Chondrocyte (in vitro differentiated cells): ENCODE data around the gene ACTR1B. TPM values are rescaled to one million over a fixed set of nuclear protein-coding genes. Genes with fewer than 3 reads are reported as not detected.

Experiments
- DNase-seq: peaks from one replicate; pipeline ENCODE4 v3.0.0; 2021; ENCODE audit warnings: mixed read lengths, low spot score
- H3K27ac Mint-ChIP-seq: one replicate; pipeline ENCODE4 v1.8.0; 2021; ENCODE audit warnings: mild to moderate bottlenecking, moderate library complexity, mixed read lengths; ENCODE audit not compliant: unreplicated experiment
- H3K27me3 Mint-ChIP-seq: 2 replicates; pipeline ENCODE4 v1.8.0; 2021; ENCODE audit warnings: low read depth, mixed read lengths
- H3K36me3 Mint-ChIP-seq: 2 replicates; pipeline ENCODE4 v1.8.0; 2021; ENCODE audit warnings: low read depth, mixed read lengths
- H3K4me1 Mint-ChIP-seq: 2 replicates; pipeline ENCODE4 v1.8.0; 2021; ENCODE audit warnings: low read depth, mild to moderate bottlenecking, mixed read lengths
- H3K4me3 Mint-ChIP-seq: one replicate; pipeline ENCODE4 v1.8.0; 2021; ENCODE audit warnings: mild to moderate bottlenecking, moderate library complexity, mixed read lengths; ENCODE audit not compliant: unreplicated experiment
- H3K9me3 Mint-ChIP-seq: 2 replicates; pipeline ENCODE4 v1.8.0; 2021; ENCODE audit warnings: low read depth, mixed read lengths
- CTCF ChIP-seq: fragments of 200-600 bp; sonication (generic); IDR thresholded peaks from 2 replicates; pipeline ENCODE4 v1.5.0; 2021; ENCODE audit warnings: antibody characterized with exemption, mild to moderate bottlenecking, moderate library complexity
- total RNA-seq: library from RNA; stranded (reverse); gene quantifications from 3 replicates; pipeline ENCODE4 v1.2.1, GENCODE V29; 2021

The ACTR1B gene
- total RNA-seq, 1 donor from 2014 or later: 51.0 TPM

- Mint-ChIP-seq H3K4me1 (peaks cover 5% of the 10 kb centered on the region), H3K4me3 (no peak overlapping the region), H3K36me3 (no peaks in the 10 kb centered on the region), H3K27ac (no peak overlapping the region), H3K9me3 (no peaks in the 10 kb centered on the region), H3K27me3 (peaks cover 3% of the 10 kb centered on the region)
- TF ChIP-seq CTCF: no peak
- DNase-seq: peak; percentile 35
Observed at GRCh38 chr2:97708048-97708380, 44.2 kb upstream of the ACTR1B start.

- TF ChIP-seq CTCF: no peak
- no peaks in the 10 kb centered on the region for H3K36me3 Mint-ChIP-seq
- peak; percentile 71 for DNase-seq
Observed at GRCh38 chr2:97707362-97708047, 43.7 kb upstream of the ACTR1B start.

GRCh38 chr2:97706708-97707345, 43.0 kb upstream of the ACTR1B start:
- TF ChIP-seq CTCF: no peak
- DNase-seq: peak; percentile 59
- Mint-ChIP-seq H3K4me3 (no peak overlapping the region), H3K36me3 (no peaks in the 10 kb centered on the region), H3K9me3 (no peaks in the 10 kb centered on the region), H3K4me1 (peaks cover 5% of the 10 kb centered on the region), H3K27me3 (peaks cover 3% of the 10 kb centered on the region), H3K27ac (no peak overlapping the region)

More at GRCh38 chr2:97707362-97708047, 43.7 kb upstream of the ACTR1B start:
- H3K9me3 Mint-ChIP-seq: no peaks in the 10 kb centered on the region
- no peak overlapping the region for H3K4me3 Mint-ChIP-seq
- H3K27me3 Mint-ChIP-seq: peaks cover 3% of the 10 kb centered on the region
- H3K27ac Mint-ChIP-seq: no peak overlapping the region
- peaks cover 5% of the 10 kb centered on the region for H3K4me1 Mint-ChIP-seq

- Mint-ChIP-seq H3K9me3 (no peaks in the 10 kb centered on the region), H3K4me1 (peaks cover 5% of the 10 kb centered on the region), H3K27ac (no peak overlapping the region), H3K27me3 (peaks cover 3% of the 10 kb centered on the region), H3K4me3 (no peak overlapping the region), H3K36me3 (no peaks in the 10 kb centered on the region)
- TF ChIP-seq CTCF: no peak
- DNase-seq: peak; percentile 68
Observed at GRCh38 chr2:97706112-97706511, 42.3 kb upstream of the ACTR1B start.

GRCh38 chr2:97704989-97705388, 41.1 kb upstream of the ACTR1B start:
- Mint-ChIP-seq H3K27ac (no peak overlapping the region), H3K27me3 (peaks cover 3% of the 10 kb centered on the region), H3K9me3 (no peaks in the 10 kb centered on the region), H3K36me3 (no peaks in the 10 kb centered on the region), H3K4me3 (no peak overlapping the region), H3K4me1 (peaks cover 3% of the 10 kb centered on the region)
- TF ChIP-seq CTCF: no peak
- peak; percentile 40 for DNase-seq
